Measurements from ENCODE around the gene AKAP6.

AKAP6 gene

DNA sequence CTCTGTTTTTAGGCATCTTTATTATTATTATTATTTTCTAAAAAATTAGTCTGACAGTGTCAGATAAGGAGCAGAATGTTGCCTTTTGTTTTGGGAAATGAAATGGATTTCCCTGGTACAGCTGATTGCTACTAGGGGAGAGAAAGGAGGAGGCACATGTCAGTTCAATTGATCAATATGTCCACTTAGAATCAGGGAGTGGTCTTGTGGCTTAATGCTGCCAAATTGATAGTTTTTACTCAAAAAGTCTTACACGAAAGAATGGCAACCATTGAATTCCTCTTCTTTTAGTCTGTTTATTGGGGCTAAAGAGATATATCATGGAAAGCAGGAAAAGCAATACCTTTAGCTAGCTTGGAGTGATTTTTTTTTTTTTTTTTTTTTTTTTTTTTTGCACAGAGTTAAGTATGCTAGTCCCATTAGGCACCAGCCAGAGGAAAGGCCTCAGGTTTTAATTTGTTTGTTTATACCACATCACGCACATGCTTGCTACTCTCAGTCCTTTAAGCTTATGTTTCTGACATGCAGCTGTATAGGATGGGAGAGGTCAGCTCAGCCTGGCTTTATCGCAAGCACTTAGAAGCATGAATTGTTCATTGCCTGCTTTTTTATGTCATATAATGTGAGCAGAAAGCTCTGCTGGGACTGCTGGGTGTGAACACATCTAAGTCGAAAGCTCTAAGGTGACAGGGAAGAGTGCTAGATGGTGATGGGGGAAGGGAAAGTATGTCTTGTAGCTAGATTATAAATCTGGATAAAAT, 1.4 kb downstream of the AKAP6 start:
- DNase-seq (ENCODE audit: low read depth in 2 of 2), result no peak

DNA sequence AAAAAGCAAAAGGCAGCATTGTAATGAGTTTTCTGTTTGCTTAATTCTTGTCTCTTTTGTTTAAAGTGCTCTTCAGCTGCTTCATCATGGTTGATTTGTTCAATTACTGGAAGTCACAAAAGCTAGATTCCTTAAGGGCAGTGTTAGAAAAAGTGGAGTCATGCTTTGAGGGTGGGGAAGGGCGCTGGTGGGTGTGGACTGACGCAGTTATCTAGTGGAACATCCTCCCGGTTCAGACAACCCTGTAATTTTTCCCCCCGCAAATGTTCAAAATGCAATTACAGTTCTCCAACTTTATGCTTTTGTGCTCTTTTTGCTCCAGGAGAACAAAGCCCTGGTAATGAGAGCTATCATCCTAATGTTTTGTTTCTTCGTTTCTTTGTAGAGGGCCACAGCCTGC, 2.1 kb downstream of the AKAP6 start:
- DNase-seq (ENCODE audit: low read depth in 2 of 2), result no peak

DNA sequence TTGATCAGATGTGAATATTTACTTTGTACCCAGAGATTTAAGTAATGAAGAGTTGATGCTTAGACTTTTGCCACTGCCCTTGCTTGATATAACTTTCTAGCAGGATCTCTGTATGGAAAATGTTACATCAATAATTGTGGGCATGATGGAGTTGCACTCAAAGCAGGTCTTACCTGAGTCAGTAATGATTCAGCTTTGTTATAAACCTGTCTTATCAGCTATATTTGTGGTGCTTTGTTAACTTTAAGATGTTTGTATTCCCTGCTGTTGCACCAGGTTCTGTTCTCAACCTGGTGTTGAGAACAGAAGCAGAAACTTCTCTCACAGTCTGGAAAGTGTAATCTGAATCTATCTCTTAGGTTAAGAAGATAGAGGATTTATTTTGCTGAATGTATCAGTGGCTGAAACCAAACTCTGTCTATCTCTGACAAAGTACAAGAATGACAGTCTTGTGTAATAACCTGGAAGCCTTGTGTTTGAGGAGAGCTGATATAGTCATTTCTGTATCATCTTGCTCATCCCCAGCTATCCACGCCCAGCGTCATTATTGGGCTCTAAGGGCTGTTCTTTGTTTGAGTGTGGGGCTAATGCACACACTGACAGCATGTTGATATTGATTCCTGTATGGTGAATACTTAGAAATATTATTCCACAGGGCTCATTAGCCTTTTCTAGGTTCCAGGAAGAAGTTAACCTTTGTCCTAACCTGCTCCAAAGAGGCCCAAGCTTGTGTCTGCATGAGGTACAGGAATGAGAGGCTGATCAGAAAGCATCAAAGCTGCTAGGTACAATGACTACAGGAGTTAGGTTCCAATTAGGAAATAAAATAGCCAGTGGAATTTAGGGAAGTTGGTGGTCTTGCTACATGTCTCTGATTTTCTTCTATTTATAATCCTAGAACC, 3.6 kb downstream of the AKAP6 start:
- no peak for DNase-seq (ENCODE audit: low read depth in 2 of 2)

DNA sequence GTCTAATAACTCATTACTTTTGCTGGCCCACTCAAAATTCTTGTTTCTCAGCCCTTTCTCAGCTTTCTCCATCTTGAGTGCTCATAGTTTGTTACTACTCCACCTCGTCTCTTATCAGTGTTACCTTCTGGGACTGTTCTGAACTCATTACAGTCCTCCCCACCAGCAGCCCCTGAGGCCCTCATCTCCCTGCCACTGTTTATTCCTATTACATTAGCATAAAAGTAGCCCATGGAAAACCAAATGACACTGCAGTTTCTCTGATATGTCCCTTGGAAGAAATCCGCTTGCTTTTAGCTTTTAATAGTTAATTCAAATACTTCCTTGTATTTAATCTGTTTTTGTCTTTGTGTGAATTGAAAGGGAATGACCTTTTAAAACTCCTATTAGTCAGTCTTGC, 7.6 kb downstream of the AKAP6 start:
- DNase-seq (ENCODE audit: low read depth in 2 of 2), result no peak

DNA sequence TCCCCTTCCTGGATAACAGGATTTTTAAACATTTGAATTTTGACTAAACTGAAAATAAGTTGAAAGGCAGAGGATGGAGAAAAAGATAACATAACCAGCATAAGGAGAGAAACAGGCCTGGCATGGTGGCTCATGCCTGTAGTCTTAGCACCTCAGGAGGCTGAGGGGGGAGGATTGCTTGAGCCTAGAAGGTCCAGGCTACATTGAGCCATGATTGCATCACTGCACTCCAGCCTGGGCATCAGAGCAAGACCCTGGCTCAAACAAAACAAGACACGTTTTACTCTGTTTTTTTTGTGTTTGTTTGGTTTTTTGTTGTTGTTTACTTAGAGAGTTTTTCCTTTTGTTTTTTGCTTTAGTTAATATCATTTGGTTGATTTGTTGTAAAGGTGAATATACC, 8.7 kb downstream of the AKAP6 start:
- no peak for DNase-seq (ENCODE audit: low read depth in 2 of 2)

DNA sequence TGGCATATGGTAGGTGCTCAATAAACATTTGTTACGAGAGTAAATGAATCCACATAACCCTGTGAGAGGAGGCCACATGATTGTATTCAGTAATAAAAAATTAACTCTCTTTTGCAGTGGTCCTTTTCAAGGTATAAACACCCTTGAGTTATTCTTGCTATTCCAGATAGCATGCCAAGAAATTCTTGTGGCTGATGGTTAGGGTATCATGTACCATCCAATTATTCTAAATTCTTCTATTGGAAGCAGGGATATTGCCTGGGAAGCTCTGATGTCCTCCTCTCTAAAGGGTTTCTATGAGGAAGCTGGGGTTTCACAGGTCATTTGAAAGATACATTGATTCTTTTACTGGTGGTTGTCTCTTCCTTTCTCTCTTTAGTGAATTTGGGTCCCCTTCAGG, 10.1 kb downstream of the AKAP6 start:
- no peak for DNase-seq (ENCODE audit: low read depth in 2 of 2)

DNA sequence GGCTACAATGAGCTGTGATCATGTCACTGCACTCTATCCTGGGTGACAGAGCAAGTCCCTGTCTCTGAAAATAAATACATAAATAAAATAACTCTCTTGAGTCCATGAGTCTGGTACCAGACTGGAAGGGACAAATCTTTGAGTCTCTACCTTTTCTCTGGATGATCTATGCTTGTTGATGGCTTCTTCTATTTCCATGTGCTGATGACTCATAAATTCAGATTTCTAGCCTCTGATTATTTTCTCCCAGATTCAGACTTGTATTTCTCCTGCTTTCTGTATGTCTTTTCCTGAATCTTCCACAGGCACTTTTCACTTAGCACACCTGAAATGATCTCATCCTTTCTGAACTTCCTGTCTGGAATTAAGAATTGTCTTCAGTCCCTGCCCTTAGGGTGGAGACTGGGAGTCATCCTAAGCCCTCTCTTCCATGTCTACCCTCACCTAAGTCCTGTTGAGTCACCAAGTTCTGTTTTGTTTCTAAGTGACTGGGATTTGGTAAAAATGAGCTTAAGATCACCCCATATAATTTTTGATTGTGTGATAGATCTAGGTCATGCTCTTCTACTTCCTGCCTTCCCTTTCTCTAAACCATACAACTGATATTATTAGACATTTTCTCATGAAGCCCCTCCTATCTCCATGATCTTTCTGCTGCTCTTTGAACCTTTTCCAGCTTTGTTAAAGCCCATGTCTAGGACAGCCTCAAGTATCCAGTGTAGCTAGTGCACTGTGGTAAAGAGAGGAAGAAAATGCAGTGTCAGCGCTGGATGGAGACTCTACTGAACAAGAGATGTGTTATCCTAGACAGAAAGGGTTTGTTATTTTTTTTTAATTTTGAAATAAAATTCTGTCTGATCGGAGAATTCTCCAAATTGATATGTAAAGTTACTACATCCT, 13.1 kb downstream of the AKAP6 start:
- DNase-seq (ENCODE audit: low read depth in 2 of 2), result no peak

DNA sequence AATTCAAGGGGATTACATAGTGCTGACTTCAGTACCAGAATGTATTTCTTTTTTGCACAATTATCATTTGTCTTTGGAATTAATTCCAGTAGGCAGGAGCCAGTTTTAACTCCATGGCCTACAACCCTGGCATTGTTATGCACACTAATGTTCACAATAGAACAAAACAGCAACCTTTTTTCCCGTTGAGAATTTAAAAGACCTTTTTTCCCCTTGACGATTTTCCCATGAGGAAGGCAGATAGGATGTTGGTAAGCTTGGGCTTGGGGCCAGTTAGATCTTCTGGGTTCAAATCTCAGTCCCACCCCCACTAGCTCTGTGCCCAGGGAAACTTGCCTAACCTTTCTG, 13.7 kb downstream of the AKAP6 start:
- no peak for DNase-seq (ENCODE audit: low read depth in 2 of 2)

DNA sequence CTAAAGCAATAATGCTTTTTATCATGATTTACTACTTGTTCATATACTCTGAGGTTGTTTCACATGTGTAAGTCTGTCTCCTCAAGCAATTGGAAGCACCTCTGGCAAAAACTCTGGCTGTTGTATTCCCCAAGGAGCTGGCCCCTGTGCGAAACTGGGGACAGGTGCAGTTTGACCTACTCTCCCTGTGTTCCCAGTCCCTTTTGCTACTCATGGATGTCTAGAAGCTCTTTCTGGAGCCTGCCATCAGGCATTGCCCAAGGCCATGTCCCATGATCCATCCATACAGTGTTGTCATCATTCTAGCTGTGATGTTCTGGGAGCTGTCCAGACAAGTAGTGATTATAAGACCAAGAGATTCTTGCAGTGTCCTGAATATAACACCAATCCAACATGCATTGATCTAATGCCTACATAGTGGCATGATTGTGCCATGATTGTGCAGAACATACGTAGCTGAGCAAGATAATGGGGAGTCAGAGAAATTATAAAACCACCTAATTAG, 14.9 kb downstream of the AKAP6 start:
- no peak for DNase-seq (ENCODE audit: low read depth in 2 of 2)

DNA sequence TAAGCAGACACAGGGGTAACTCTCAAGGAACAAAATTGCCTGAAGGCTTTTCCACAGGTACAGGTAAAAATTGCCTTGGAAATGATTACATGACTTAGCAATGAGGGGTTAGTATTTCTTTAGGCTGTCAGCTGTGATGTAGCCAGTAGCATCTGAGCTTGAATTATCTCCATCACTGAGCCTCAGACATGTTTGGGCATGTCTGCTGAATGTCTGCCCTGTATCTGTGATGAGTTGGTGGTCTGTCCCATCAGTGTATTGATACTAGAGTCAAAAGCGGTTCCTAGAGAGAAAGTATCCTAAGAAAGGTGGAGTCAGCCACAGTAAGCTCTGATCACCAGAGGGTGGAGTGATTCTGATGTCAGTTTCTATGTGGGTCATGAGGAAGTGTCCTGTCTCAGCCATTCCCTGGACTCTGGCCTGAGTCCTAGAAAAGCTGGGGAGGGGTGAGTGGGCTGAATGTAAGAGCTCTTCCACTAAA, 16.3 kb downstream of the AKAP6 start:
- no peak for DNase-seq (ENCODE audit: low read depth in 2 of 2)

DNA sequence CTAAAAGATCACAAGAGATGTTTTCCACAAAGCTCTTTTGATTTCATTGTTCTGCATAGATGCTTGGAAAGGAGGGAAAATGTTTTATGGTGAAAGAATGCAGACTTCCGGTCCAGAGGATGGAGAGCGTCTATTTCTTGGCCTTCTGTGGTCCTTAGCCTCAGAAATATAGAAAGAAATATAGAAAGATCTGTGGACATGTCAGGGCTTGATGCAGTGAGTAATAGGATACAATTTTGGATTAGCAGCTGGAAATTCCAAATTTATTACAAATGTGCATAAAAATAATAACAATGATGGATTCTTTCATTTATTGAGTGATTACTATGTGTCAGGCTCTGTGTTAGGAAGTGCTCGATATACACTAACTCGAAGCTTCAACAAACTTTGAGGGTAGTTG, 20.2 kb downstream of the AKAP6 start:
- no peak for DNase-seq (ENCODE audit: low read depth in 2 of 2)

DNA sequence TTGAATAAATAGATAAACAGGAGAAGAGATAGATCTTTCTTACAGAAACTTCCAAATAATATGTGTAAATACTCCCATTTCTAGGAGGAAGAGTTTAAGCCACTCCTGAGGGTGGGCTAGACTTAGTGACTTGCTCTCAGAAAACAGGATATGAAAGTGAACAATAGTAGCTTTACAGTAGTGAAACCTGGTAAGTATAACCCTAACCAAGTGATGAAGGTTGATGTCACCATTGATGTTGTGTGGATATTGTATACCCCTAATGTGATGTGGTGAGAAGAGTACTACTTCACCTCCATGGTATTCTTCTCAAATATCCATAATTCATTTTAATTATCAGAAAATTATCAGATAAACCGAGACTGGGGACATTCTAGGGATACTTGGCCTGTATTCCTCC, 20.9 kb downstream of the AKAP6 start:
- no peak for DNase-seq (ENCODE audit: low read depth in 2 of 2)

DNA sequence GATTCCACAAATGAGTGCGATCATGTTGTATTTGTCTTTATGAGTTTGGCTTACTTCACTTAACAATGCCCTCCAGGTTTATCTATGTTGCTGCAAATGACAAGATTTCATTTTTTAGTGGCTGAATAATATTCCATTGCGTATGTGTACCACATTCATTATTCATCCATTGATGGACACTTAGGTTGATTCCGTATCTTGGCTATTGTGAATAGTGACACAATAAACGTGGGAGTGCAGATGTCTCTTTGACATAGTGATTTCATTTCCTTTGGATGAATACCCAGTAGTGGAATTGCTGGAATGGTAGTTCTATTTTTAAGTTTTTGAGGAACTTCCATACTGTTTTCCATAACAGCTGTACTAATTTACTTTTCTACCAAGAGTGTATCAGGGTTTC, 23.5 kb downstream of the AKAP6 start:
- no peak for DNase-seq (ENCODE audit: low read depth in 2 of 2)

DNA sequence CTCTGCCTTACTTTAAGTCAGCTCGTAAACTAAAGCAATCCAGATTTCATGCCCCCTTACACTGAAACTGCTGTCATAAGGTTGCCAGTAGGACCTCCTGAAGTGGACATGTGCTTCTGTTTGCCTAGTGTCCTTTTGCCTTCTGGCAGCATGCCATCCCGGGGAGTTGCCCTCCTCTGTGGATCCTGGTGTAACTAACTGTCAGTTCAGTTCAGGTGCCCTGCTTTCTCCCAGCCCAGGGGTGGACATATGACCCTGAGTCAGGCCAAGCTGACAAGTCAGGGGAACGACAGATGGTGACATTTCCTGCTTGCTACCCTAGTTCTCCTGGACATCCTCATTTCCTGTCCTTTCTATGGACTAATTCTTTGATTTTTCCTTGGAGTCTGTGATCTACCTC, 25.6 kb downstream of the AKAP6 start:
- DNase-seq (ENCODE audit: low read depth in 2 of 2), result no peak

DNA sequence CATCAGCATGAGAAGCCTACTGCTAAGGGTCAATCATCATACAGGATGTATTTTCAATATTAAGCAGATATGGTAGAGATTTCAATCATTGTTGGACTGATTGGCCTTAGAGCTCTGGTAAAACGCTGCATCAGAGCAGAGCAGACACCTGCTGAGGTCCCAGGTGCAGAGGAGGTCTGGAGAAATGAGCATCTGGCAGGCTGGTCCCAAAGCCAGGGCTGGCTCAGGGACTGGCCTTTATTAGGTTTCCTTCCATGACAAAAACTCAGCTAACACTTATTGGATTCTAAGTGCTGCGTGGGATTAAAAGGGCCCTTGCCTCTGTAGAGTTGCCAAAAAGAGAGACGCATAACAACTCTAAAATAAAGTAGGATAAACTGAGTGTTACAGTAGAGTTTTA, 29.7 kb downstream of the AKAP6 start:
- no peak for DNase-seq (ENCODE audit: low read depth in 2 of 2)

DNA sequence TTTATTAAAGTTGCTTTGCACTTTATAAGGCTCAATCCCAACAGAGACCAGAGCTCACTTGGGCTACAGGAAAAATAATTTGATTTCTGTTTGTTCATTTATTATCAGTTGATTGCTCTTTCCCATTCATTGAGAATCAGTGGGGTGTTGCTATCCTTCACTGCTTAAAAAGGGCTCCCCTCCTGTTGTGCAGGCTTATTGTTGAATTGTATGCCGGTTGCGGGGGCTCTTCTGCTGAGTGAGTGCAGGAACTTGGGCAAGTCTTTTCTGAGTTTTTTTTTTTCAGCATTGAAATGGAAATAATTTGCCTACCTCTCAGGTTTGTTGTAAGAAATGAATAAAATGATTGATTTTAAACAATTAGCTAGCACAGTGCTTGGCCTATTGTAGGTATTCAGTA, 32.6 kb downstream of the AKAP6 start:
- DNase-seq (ENCODE audit: low read depth in 2 of 2), result no peak

DNA sequence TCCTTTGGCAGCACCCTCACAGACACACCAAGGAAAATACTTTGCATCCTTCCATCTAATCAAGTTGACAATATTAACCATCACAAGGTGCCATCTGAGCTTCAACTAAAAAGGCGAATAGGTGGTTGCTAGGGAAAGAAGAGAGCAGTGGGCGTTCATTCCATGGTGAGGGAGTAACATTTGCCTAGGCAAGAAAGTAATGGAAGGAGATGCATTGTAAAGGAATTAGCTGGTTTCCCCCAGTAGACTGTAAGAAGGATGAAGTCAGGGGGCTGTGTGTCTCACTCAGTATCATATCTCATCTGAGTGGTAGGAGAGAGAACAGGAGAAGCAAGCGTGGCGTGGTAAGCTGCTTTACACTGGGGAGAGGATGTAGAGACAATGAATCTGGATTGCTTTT, 34.7 kb downstream of the AKAP6 start:
- DNase-seq (ENCODE audit: low read depth in 2 of 2), result no peak

DNA sequence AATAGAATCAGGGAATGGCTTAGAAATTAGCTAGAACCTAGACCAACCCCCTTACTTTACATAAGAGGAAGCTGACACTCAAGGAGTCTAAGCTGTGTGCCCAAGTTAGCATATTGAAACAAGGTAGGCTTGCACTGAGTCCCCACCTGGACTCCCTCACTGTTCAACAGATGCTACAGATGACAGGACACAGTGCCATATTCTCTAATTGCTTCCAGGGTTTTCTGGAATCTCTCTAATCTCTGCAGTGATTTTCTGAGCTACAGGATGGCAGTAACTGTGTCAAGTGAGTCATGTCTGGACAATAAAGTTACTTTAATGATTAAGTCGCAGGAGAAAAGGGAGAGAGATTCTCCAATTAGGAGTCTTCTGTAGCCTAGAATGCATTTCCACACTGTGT, 35.8 kb downstream of the AKAP6 start:
- no peak for DNase-seq (ENCODE audit: low read depth in 2 of 2)

DNA sequence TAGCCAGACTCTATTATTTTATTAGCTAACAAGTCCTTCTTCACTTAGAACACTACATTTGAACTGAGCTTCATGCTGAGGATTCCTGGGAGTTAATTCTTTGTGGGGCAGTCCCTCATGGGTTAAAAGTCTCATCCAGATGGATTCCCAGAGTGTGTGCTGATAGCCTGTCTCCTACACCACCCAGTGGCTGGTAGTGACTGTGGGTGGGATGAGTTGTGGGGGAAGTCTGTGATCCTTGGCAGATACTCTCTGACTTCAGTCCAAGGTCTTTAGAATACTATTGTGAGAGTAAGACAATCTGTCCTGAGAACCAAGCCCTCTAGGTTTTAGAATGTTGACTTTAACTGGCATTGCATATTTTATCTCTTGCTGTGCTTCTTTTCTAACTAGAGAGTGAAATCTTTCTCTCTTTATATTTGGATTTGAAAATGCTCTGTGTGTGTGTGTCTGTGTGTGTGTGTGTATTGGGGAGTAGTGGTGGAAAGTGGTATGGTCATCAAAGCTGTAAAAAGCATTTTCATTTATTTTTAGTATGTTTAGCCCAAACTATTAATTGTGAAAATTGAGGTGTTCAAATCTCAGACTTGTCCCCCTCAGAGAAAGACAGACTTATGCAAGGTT, 37.3 kb downstream of the AKAP6 start:
- DNase-seq (ENCODE audit: low read depth in 2 of 2), result no peak

DNA sequence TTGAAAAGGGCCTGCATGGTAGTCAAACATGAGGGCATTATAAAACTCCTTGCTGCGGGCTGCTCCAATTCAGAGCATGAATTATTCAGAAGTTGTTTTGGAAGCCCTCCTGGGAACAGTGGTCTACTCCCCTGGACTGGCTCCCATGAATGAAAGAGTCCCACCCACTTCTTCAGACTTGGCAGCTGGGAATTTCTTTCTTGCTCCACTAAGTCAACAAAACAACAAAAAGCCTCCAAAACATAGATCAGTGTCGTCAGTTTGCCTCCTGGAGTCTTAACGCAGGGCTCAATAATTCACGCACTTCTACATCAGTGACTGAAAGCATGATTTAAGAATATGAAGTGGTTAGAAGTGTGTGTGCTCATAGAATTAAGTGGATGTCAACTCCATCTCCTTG, 37.9 kb downstream of the AKAP6 start:
- DNase-seq (ENCODE audit: low read depth in 2 of 2), result no peak

DNA sequence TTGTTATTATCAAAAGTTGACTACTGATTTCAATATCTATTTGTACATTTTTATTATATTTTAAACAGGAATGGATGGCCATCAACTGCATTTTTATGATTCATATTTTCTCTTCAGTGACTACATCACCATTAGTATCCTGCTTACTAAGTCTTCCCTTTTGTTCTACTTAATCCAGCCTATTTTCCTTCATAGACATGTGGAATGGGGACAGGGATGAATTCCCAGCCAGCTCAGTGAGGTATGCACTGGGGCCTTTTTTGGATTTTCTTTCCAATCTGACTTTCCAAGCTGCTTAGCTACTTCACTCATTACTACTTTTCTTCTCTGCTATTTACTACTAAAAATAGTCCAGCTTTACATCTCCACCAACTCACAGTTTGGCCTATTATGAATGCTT, 38.4 kb downstream of the AKAP6 start:
- DNase-seq (ENCODE audit: low read depth in 2 of 2), result no peak

DNA sequence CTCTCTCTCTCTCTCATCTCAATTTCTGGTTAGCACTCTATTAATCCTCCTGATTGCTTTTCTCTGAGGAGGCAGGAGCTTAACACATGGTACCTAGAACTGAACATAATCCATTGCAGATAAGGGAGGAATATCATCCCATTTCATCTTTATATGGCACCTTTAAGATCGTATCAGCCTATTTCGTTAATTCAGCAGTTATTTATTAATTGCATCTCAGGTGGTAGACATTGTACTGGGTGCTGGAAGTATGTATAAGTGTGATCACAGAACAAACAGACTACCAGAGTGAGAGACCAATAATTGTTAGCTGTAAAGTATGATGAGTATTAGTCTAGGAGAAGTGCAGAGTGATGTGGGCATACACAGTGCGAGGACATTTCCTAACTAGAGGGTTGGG, 39.0 kb downstream of the AKAP6 start:
- no peak for DNase-seq (ENCODE audit: low read depth in 2 of 2)
